Neural crest cell (in vitro differentiated cells): Measurements from ENCODE around the gene ASTN2. TPM values are rescaled to one million over a fixed set of nuclear protein-coding genes. Genes with fewer than 3 reads are reported as not detected.

Experiments
- DNase-seq: peaks from one replicate; pipeline ENCODE4 v3.0.0; 2021; ENCODE audit warnings: low read depth, mixed read lengths, low spot score
- H3K27ac Mint-ChIP-seq: one replicate; pipeline ENCODE4 v1.8.0; 2021; ENCODE audit warnings: mild to moderate bottlenecking, mixed read lengths; ENCODE audit not compliant: unreplicated experiment
- H3K27me3 Mint-ChIP-seq: 2 replicates; pipeline ENCODE4 v1.8.0; 2021; ENCODE audit warnings: low read depth, mild to moderate bottlenecking, mixed read lengths
- H3K36me3 Mint-ChIP-seq: 2 replicates; pipeline ENCODE4 v1.8.0; 2021; ENCODE audit warnings: low read depth, mild to moderate bottlenecking, mixed read lengths
- H3K4me1 Mint-ChIP-seq: 2 replicates; pipeline ENCODE4 v1.8.0; 2021; ENCODE audit warnings: mixed read lengths
- H3K4me3 Mint-ChIP-seq: one replicate; pipeline ENCODE4 v1.8.0; 2021; ENCODE audit warnings: mild to moderate bottlenecking, mixed read lengths
- H3K9me3 Mint-ChIP-seq: 2 replicates; pipeline ENCODE4 v1.8.0; 2021; ENCODE audit warnings: mixed read lengths
- total RNA-seq: library from RNA; stranded (reverse); gene quantifications from 2 replicates; pipeline ENCODE4 v1.2.1, GENCODE V29; 2021
- TF ChIP-seq, protein P1 (sequence below): fragments of 200-600 bp; sonication (generic); conservative IDR thresholded peaks from 2 replicates; pipeline ENCODE4 v1.5.0; 2021; ENCODE audit warnings: antibody characterized with exemption, mild to moderate bottlenecking

ASTN2 gene
- total RNA-seq, 1 donor from 2014 or later, result 7.3 TPM

GRCh38 chr9:117123729-117124128 is 291.1 kb downstream of the ASTN2 start:
- H3K27me3 Mint-ChIP-seq, result peaks cover 2% of the 10 kb centered on the region
- TF ChIP-seq, protein P1, sequence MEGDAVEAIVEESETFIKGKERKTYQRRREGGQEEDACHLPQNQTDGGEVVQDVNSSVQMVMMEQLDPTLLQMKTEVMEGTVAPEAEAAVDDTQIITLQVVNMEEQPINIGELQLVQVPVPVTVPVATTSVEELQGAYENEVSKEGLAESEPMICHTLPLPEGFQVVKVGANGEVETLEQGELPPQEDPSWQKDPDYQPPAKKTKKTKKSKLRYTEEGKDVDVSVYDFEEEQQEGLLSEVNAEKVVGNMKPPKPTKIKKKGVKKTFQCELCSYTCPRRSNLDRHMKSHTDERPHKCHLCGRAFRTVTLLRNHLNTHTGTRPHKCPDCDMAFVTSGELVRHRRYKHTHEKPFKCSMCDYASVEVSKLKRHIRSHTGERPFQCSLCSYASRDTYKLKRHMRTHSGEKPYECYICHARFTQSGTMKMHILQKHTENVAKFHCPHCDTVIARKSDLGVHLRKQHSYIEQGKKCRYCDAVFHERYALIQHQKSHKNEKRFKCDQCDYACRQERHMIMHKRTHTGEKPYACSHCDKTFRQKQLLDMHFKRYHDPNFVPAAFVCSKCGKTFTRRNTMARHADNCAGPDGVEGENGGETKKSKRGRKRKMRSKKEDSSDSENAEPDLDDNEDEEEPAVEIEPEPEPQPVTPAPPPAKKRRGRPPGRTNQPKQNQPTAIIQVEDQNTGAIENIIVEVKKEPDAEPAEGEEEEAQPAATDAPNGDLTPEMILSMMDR, result no peak
- H3K36me3 Mint-ChIP-seq, result no peaks in the 10 kb centered on the region
- DNase-seq, result no peak
- peaks cover 2% of the 10 kb centered on the region for H3K4me1 Mint-ChIP-seq
- H3K4me3 Mint-ChIP-seq, result no peak overlapping the region
- no peak overlapping the region for H3K27ac Mint-ChIP-seq
- H3K9me3 Mint-ChIP-seq, result no peaks in the 10 kb centered on the region

DNA sequence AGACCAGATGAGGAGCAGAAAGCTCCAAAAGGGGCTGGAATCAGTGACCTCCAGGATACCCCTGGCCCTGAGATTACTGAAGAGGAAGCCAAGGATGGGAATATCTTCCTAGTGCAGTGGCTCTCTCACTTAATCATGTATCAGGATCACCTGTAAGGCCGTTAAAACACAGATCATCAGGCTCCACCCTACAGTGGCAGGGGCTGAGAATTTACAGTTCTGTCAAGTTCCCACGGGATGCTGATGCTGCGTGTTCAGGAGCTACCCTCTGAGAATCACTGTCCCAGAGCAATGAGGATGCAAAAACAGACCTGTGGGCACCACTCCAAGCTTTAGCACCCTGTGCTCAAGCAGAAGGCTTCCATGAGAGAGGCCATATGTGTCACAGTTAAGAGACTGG is 291.9 kb downstream of the ASTN2 start:
- TF ChIP-seq, protein P1, result no peak
- Mint-ChIP-seq H3K9me3 (no peaks in the 10 kb centered on the region), H3K4me1 (peaks cover 5% of the 10 kb centered on the region), H3K27me3 (peaks cover 2% of the 10 kb centered on the region), H3K36me3 (no peaks in the 10 kb centered on the region), H3K4me3 (no peak overlapping the region), H3K27ac (no peak overlapping the region)
- no peak for DNase-seq

DNA sequence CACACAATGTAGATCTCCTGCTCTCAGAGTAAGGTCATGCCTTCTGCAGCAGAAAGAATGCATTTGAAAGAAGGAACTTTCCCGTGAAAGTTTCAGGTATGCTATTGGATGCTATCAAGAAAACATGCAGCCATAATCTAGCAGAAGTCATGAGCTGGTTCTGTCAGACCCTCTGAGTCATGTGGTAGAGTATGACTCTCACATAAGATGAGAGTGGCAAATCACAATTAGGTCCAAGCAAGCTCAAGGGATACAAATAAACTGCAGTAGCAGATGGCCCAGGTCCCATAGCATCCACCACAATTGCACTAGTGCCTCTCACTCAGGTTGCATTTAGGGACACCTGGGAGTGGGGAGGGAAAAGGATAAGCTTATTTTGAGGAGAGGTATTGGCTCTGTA is 292.8 kb downstream of the ASTN2 start:
- H3K27me3 Mint-ChIP-seq, result peaks cover 1% of the 10 kb centered on the region
- no peak for DNase-seq
- no peak overlapping the region for H3K27ac Mint-ChIP-seq
- no peaks in the 10 kb centered on the region for H3K36me3 Mint-ChIP-seq
- H3K4me1 Mint-ChIP-seq, result peaks cover 5% of the 10 kb centered on the region
- H3K4me3 Mint-ChIP-seq, result no peak overlapping the region
- TF ChIP-seq, protein P1, result no peak
- no peaks in the 10 kb centered on the region for H3K9me3 Mint-ChIP-seq

GRCh38 chr9:117121316-117121715 is 293.5 kb downstream of the ASTN2 start:
- TF ChIP-seq, protein P1, result no peak
- no peak overlapping the region for H3K4me3 Mint-ChIP-seq
- no peaks in the 10 kb centered on the region for H3K36me3 Mint-ChIP-seq

GRCh38 chr9:117120061-117120460 is 294.8 kb downstream of the ASTN2 start:
- H3K36me3 Mint-ChIP-seq, result no peaks in the 10 kb centered on the region
- H3K9me3 Mint-ChIP-seq, result peaks cover 2% of the 10 kb centered on the region
- no peak overlapping the region for H3K4me3 Mint-ChIP-seq
- peaks cover 5% of the 10 kb centered on the region for H3K4me1 Mint-ChIP-seq
- no peak overlapping the region for H3K27ac Mint-ChIP-seq
- no peaks in the 10 kb centered on the region for H3K27me3 Mint-ChIP-seq
- TF ChIP-seq, protein P1, result no peak
- no peak for DNase-seq

More at GRCh38 chr9:117121316-117121715, 293.5 kb downstream of the ASTN2 start:
- Mint-ChIP-seq H3K27me3 (no peaks in the 10 kb centered on the region), H3K9me3 (no peaks in the 10 kb centered on the region), H3K4me1 (peaks cover 5% of the 10 kb centered on the region), H3K27ac (no peak overlapping the region)
- no peak for DNase-seq

DNA sequence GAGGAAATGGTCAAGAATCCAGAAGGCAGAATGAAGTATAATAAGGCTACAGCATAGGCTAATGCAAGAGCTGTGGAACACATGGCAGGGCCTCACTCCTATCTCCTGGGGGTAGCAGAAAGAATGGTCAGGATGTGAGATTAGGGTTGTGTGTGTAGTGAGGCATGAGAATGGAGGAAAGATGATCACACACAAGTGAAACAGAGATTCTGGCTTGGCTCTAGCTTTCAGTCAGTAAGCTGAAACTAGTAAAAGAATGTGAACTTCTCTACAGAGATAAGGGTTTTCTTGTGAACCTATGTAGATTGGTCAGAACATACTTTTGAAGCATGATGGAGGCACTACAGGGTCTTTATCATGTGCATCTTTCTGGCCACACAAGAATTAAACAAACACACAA is 298.8 kb downstream of the ASTN2 start:
- Mint-ChIP-seq H3K36me3 (no peaks in the 10 kb centered on the region), H3K4me3 (no peak overlapping the region), H3K4me1 (peaks cover 5% of the 10 kb centered on the region), H3K27ac (no peak overlapping the region), H3K9me3 (peaks cover 2% of the 10 kb centered on the region), H3K27me3 (no peaks in the 10 kb centered on the region)
- DNase-seq, result no peak
- TF ChIP-seq, protein P1, result no peak
